HG03457 (cell line): ENCODE data around the gene DNAJB12.
A peak's percentile ranks its signal among the peaks of the same experiment; 100 is the strongest.
"Not testable (repeated sequence)": the region's sequence is repeated elsewhere in the genome, so short reads cannot be mapped to it uniquely, and the experiment has no call there.

ENCODE experiments used
- ATAC-seq: cut with Tn5 transposase; IDR thresholded peaks from one replicate; pipeline ENCODE4 v1.9.1; 2021; ENCODE audit warnings: moderate number of reproducible peaks; ENCODE audit not compliant: unreplicated experiment

The DNAJB12 gene

GRCh38 chr10:72318418-72319262, 36.1 kb downstream of the DNAJB12 start:
- no peak for ATAC-seq

- ATAC-seq: no peak
These were observed 37.8 kb downstream of the DNAJB12 start for GRCh38 chr10:72316748-72317435.

GRCh38 chr10:72316386-72316700, 38.4 kb downstream of the DNAJB12 start:
- ATAC-seq: no peak

- ATAC-seq: no peak
These were observed 38.9 kb downstream of the DNAJB12 start for GRCh38 chr10:72315611-72316385.

- ATAC-seq: no peak
These were observed 39.7 kb downstream of the DNAJB12 start for GRCh38 chr10:72315054-72315453.

- no peak for ATAC-seq
These were observed 40.5 kb downstream of the DNAJB12 start for GRCh38 chr10:72314263-72314662.

- no peak for ATAC-seq
These were observed 41.8 kb downstream of the DNAJB12 start for GRCh38 chr10:72312865-72313391.

GRCh38 chr10:72311667-72312066, 43.1 kb downstream of the DNAJB12 start:
- ATAC-seq: no peak

- no peak for ATAC-seq
These were observed 44.1 kb downstream of the DNAJB12 start for GRCh38 chr10:72310636-72311035.

GRCh38 chr10:72310241-72310633, 44.5 kb downstream of the DNAJB12 start:
- ATAC-seq: no peak

- ATAC-seq: no peak
These were observed 45.2 kb downstream of the DNAJB12 start for GRCh38 chr10:72309290-72310240.

- ATAC-seq: no peak
These were observed 46.3 kb downstream of the DNAJB12 start for GRCh38 chr10:72308320-72308987.

- ATAC-seq: not testable (repeated sequence)
These were observed 47.0 kb downstream of the DNAJB12 start for GRCh38 chr10:72307711-72308110.

- no peak for ATAC-seq
These were observed 48.4 kb downstream of the DNAJB12 start for GRCh38 chr10:72306215-72306760.

- no peak for ATAC-seq
These were observed 51.1 kb downstream of the DNAJB12 start for GRCh38 chr10:72303424-72304128.

- no peak for ATAC-seq
These were observed 55.9 kb downstream of the DNAJB12 start for GRCh38 chr10:72298592-72299519.

- peak; percentile 64 for ATAC-seq
These were observed 56.7 kb downstream of the DNAJB12 start for GRCh38 chr10:72297805-72298591.
